NT2/D1 (cell line): Measurements from ENCODE around the gene CABLES1.

Experiments used
- DNase-seq: peaks from one replicate; pipeline ENCODE4 v3.0.0-alpha.2; 2011; ENCODE audit warnings: low read depth, low spot score
- H3K27me3 ChIP-seq: 2 replicates; pipeline ENCODE4 v1.6.0; 2011; ENCODE audit warnings: mild to moderate bottlenecking; ENCODE audit not compliant: insufficient read length, insufficient read depth
- H3K36me3 ChIP-seq: 2 replicates; pipeline ENCODE4 v1.6.1; 2011; ENCODE audit warnings: mild to moderate bottlenecking, low read length, mixed read lengths; ENCODE audit not compliant: insufficient read depth, insufficient read length
- H3K4me1 ChIP-seq: 2 replicates; pipeline ENCODE4 v1.5.1; 2011; ENCODE audit not compliant: insufficient read depth, insufficient read length
- H3K4me3 ChIP-seq: 2 replicates; pipeline ENCODE4 v1.5.1; 2011; ENCODE audit warnings: low read depth; ENCODE audit not compliant: insufficient read length
- H3K9ac ChIP-seq: 2 replicates; pipeline ENCODE4 v1.6.0; 2011; ENCODE audit warnings: low read depth; ENCODE audit not compliant: insufficient read length
- H3K9me3 ChIP-seq: 2 replicates; pipeline ENCODE4 v1.5.1; 2011; ENCODE audit warnings: mild to moderate bottlenecking, low read length; ENCODE audit not compliant: insufficient read depth
- SUZ12 ChIP-seq: IDR thresholded peaks from 2 replicates; pipeline ENCODE4 v1.6.1; 2011; ENCODE audit not compliant: insufficient read length, insufficient read depth; ENCODE audit errors: extremely low read depth
- YY1 ChIP-seq: IDR thresholded peaks from 2 replicates; pipeline ENCODE4 v1.6.1; 2011; ENCODE audit not compliant: insufficient read length, insufficient read depth
- ZNF274 ChIP-seq: IDR thresholded peaks from 2 replicates; pipeline ENCODE4 v1.6.1; 2011; ENCODE audit warnings: mild to moderate bottlenecking, low read depth, low read length

The CABLES1 gene

DNA sequence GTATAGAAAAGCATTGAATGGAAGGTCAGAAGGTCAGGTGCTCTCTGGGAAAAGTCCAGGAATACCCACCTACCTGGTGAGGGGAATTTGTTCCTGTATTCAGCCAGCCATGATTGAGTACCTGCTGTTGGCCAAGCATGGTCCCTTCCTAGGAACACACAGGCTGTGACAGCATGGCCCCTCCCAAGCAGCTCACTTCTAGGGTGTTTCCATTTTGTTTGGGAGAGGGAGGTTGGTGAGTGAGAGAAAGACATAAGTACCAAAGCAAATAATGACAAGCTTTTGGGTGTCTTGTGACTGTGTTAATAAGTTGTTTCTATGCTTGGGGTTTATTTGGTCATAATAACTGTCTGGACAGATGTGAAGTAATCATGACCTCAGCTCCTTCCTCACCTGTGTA lies 46.3 kb downstream of the CABLES1 start:
- Histone ChIP-seq H3K27me3 (no peaks in the 10 kb centered on the region), H3K9me3 (no peaks in the 10 kb centered on the region), H3K4me3 (no peak overlapping the region), H3K9ac (no peak overlapping the region), H3K36me3 (peaks cover 6% of the 10 kb centered on the region), H3K4me1 (peaks cover 12% of the 10 kb centered on the region)
- no peak for DNase-seq
- TF ChIP-seq SUZ12 = no peak
- TF ChIP-seq ZNF274 = no peak
- no peak for TF ChIP-seq YY1

- H3K9ac ChIP-seq = no peak overlapping the region
- peaks cover 6% of the 10 kb centered on the region for H3K36me3 ChIP-seq
- no peak for DNase-seq
- no peaks in the 10 kb centered on the region for H3K9me3 ChIP-seq
- no peak overlapping the region for H3K4me3 ChIP-seq
- peaks cover 6% of the 10 kb centered on the region for H3K4me1 ChIP-seq
- H3K27me3 ChIP-seq = no peaks in the 10 kb centered on the region
- no peak for TF ChIP-seq SUZ12
- no peak for TF ChIP-seq ZNF274
- no peak for TF ChIP-seq YY1
Observed at GRCh38 chr18:23182606-23183005, 47.3 kb downstream of the CABLES1 start.

DNA sequence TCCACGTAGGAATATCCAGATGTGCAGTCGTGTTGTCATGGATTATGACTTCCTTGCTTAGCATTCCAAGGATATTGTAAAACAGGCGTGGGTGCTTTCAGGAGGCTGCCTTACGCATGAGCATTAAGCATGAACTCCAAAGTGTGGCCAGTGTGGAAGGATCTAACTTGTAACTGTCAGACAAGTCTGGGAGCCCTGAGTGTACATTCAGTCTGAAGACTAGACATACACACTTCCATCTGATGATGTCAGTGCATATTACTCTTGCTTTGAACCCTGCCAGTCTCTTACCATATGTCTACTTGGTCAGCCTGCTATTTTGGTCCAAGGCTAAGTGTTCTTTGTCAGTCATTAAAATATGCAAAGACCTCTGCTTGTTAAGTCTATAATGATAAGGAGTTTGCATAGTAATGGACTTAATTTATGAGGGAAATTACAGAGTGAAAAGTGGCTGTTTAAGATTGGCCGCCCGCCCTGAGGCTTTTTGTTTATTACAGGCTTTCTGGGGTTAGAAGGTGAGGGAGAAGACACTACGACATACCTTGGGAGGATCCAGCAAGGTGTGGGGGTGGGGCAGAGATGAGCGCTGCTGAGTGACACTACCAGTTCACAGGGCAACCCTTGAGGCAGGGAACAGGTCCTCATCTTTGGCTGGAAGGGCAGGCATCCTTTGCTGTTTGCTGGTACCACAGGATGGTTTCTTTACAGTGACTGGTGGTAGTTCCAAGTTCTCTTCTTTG lies 48.3 kb downstream of the CABLES1 start:
- DNase-seq = no peak
- H3K4me1 ChIP-seq = peaks cover 3% of the 10 kb centered on the region
- H3K9me3 ChIP-seq = no peaks in the 10 kb centered on the region
- no peaks in the 10 kb centered on the region for H3K27me3 ChIP-seq
- TF ChIP-seq SUZ12 = no peak
- TF ChIP-seq ZNF274 = no peak
- no peak for TF ChIP-seq YY1
- H3K9ac ChIP-seq = no peak overlapping the region
- no peak overlapping the region for H3K4me3 ChIP-seq
- H3K36me3 ChIP-seq = peaks cover 6% of the 10 kb centered on the region

- peaks cover 14% of the 10 kb centered on the region for H3K36me3 ChIP-seq
- TF ChIP-seq SUZ12 = no peak
- TF ChIP-seq ZNF274 = no peak
- TF ChIP-seq YY1 = no peak
- H3K4me3 ChIP-seq = no peak overlapping the region
- H3K9me3 ChIP-seq = no peaks in the 10 kb centered on the region
- H3K27me3 ChIP-seq = no peaks in the 10 kb centered on the region
- H3K4me1 ChIP-seq = peaks cover 4% of the 10 kb centered on the region
- no peak overlapping the region for H3K9ac ChIP-seq
- no peak for DNase-seq
Observed at GRCh38 chr18:23186781-23187180, 51.5 kb downstream of the CABLES1 start.

DNA sequence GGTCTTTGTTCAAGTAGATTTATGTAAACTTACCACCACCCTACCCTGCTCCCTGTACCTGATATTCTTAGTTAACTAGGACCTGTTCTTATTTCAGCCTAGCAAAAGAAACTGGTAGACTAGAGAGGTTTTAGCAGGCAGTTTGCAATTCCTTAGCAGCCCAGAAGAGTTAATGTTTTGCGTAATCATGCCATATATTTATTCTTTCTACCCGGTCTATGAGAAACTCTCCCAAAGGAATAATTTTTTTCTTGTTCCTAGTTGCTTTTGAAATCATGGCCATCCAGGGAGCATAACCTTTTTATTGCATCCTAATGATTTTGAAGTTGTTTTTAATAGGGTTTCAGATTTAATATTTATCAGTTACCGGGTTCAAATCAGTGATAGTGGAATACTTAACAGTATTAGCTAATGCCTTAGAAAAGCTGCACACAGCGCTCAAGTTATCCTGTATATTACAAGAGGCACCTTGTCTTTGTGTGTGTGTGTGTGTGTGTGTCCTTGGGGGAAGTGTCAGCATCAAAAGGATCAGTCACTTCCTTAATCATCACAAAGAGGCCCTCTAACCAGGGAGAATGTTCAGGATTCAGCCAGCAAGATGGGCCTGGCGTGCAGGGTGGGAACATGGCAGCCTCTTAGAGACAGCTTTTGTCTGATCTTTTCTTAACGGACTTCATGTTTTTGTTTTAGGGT lies 52.9 kb downstream of the CABLES1 start:
- Histone ChIP-seq H3K4me1 (peaks cover 2% of the 10 kb centered on the region), H3K9ac (no peak overlapping the region), H3K4me3 (no peak overlapping the region), H3K36me3 (peaks cover 8% of the 10 kb centered on the region), H3K27me3 (no peaks in the 10 kb centered on the region), H3K9me3 (no peaks in the 10 kb centered on the region)
- DNase-seq = no peak
- TF ChIP-seq ZNF274 (no peak), YY1 (no peak), SUZ12 (no peak)

DNA sequence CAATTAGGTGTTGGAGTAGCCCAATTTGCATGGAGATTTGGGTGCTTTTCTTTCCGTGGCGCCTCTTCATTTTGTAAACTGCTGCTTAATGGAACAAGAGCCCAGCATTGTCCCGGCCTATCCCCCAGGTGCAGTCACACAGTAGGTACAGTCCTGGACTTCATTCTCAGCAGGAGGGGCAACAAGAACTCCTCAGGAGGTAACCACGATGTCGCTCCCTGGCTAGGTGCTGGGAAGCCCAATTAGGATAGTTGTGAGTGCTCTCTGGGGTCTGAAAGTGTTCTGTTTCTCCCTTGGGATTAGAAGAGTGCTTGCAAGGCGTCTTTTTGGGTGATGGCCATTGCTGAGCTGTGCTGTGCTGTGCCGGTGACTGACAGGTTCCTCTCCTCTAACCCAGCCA lies 53.8 kb downstream of the CABLES1 start:
- Histone ChIP-seq H3K9ac (no peak overlapping the region), H3K4me3 (no peak overlapping the region), H3K4me1 (peaks cover 2% of the 10 kb centered on the region), H3K36me3 (peaks cover 9% of the 10 kb centered on the region), H3K9me3 (no peaks in the 10 kb centered on the region), H3K27me3 (no peaks in the 10 kb centered on the region)
- no peak for DNase-seq
- no peak for TF ChIP-seq ZNF274
- no peak for TF ChIP-seq SUZ12
- TF ChIP-seq YY1 = no peak

DNA sequence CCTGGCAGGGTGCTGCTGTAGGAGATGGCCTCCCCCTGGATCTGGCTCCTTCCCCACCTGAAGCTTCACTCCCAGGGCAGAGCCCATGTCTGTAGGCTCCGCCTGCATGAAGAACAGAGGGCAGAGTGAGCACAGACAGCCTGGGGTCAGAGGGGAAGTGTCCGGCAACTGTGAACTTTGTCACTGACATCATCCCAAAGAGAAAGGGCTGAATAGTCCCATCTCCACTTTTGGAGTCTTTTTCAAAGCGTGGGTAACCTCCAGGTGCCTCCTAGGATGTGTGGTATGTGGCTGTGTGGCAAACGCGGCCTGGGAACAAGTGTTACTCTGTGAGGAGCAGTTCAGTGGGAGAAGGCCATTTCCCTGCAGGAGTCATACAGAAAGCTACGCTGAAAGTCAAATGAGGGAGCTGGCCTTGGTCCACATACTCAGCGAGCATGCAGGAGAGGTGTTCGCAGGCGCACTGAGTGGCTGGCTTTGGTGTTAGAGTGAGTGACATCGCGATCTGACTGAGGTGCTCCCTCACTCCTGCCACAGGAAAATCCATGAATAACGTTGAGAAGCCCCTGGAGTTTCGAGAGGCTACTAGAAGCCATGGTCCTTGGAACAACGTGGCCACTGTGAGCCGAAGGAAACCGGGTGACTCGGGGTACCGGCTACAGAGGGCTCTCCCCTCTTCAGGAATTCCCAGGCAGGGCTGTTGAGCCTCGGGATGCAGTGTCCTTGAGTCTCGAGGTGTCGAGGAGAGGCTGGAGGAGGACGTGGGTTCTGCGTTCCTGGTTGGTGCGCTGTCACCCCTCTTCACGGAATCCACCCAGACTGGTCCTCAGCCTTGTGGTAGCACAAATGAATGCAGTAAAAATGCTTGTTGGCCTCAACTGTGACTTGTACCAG lies 54.7 kb downstream of the CABLES1 start:
- Histone ChIP-seq H3K9ac (no peak overlapping the region), H3K9me3 (no peaks in the 10 kb centered on the region), H3K36me3 (peaks cover 13% of the 10 kb centered on the region), H3K4me3 (no peak overlapping the region), H3K4me1 (peaks cover 2% of the 10 kb centered on the region), H3K27me3 (no peaks in the 10 kb centered on the region)
- DNase-seq = no peak
- TF ChIP-seq YY1 (no peak), SUZ12 (no peak), ZNF274 (no peak)
